ENCODE data around the gene DNAL4. TPM values are rescaled to one million over a fixed set of nuclear protein-coding genes. Genes with fewer than 3 reads are reported as not detected.

The DNAL4 gene
- total and polyA plus RNA-seq, 2 donors (not counting 3 experiments of a cell fraction or from before 2014, with no cell fraction given) = 12.9 to 22.7 TPM

DNA sequence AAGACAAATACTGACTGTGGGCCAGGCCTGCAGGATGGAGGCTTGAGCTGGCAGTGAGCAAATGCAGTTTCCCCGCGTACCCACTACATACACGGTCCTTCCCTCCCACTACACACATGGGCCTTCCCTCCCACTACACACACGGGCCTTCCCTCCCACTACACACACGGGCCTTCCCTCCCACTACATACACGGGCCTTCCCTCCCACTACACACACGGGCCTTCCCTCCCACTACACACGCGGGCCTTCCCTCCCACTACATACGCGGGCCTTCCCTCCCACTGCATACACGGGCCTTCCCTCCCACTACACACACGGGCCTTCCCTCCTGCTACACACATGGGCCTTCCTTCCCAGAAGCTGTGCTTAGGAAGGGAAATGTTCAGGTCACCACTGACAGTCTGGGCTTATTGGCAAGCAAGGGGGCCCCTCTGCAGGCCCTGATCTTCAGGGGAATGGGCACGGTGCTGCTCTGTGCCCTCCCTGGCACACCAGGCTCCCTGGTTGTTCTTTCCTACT lies 10.8 kb downstream of the DNAL4 start:
- no peaks in the 10 kb centered on the region for H3K79me2 ChIP-seq (ENCODE audit: control insufficient read depth, insufficient read depth, low read length)
- no peak overlapping the region for H3K27ac ChIP-seq (ENCODE audit: insufficient read depth, low read depth, low read length)
- H3K36me3 ChIP-seq (ENCODE audit: control insufficient read depth in 2 of 2, extremely low read depth in 1 of 2, insufficient read depth in 2 of 2, low read length in 2 of 2) = no peaks in the 10 kb centered on the region
- TF ChIP-seq FOS (IDR thresholded peaks at IDR 0.05; ENCODE audit: borderline replicate concordance, insufficient read depth, low read length) (no peak), POLR2A (IDR thresholded peaks at IDR 0.05; ENCODE audit: low read depth, low read length) (no peak), EZH2 (IDR thresholded peaks at IDR 0.05; ENCODE audit: borderline replicate concordance, low read depth, low read length, severe bottlenecking) (no peak), MYC (IDR thresholded peaks at IDR 0.05; ENCODE audit: low read depth, low read length) (no peak)
- TF ChIP-seq, protein P1, sequence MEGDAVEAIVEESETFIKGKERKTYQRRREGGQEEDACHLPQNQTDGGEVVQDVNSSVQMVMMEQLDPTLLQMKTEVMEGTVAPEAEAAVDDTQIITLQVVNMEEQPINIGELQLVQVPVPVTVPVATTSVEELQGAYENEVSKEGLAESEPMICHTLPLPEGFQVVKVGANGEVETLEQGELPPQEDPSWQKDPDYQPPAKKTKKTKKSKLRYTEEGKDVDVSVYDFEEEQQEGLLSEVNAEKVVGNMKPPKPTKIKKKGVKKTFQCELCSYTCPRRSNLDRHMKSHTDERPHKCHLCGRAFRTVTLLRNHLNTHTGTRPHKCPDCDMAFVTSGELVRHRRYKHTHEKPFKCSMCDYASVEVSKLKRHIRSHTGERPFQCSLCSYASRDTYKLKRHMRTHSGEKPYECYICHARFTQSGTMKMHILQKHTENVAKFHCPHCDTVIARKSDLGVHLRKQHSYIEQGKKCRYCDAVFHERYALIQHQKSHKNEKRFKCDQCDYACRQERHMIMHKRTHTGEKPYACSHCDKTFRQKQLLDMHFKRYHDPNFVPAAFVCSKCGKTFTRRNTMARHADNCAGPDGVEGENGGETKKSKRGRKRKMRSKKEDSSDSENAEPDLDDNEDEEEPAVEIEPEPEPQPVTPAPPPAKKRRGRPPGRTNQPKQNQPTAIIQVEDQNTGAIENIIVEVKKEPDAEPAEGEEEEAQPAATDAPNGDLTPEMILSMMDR (IDR thresholded peaks at IDR 0.05; ENCODE audit: extremely low read depth in 1 of 2, insufficient read depth in 1 of 2, low read depth in 1 of 2, low read length in 2 of 2) = no peak
- TF ChIP-seq, protein P2, sequence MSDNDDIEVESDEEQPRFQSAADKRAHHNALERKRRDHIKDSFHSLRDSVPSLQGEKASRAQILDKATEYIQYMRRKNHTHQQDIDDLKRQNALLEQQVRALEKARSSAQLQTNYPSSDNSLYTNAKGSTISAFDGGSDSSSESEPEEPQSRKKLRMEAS (IDR thresholded peaks at IDR 0.05; ENCODE audit: insufficient read depth, insufficient read length) = no peak
- no peaks in the 10 kb centered on the region for H3K9me1 ChIP-seq (replicated peaks; ENCODE audit: control insufficient read depth, extremely low read depth, insufficient read depth, low read length)
- no peak overlapping the region for H3K4me3 ChIP-seq (replicated peaks in 1 of 3; ENCODE audit: insufficient read depth in 1 of 3, low read depth in 1 of 3, low read length in 3 of 3)
- no TSS peak for BruUV-seq (replicated peaks)
- intact Hi-C loops (cut with micrococcal nuclease) = no loop called here
- no peaks in the 10 kb centered on the region for H3K9me3 ChIP-seq (replicated peaks; ENCODE audit: control insufficient read depth, insufficient read depth, low read length)
- DNase-seq (ENCODE audit: low read depth, low spot score) (no peak), FAIRE-seq (no peak)
- H3K27me3 ChIP-seq (ENCODE audit: control insufficient read depth in 2 of 2, insufficient read depth in 2 of 2, low read length in 2 of 2) = no peaks in the 10 kb centered on the region
- ChIA-PET CTCF (interaction anchor here (0.9 to 6.2 kb wide), 2 partner anchors 15 to 19 kb away, joined by 3 to 82 read pairs; no protein-coding TSS in a partner anchor), POLR2A (no interaction called here)
- no peak overlapping the region for H2AFZ ChIP-seq (ENCODE audit: low read depth, low read length)
- H4K20me1 ChIP-seq (replicated peaks; ENCODE audit: control insufficient read depth, extremely low read depth, insufficient read depth, low read length) = no peaks in the 10 kb centered on the region
- H3K4me2 ChIP-seq (ENCODE audit: insufficient read depth, low read length) = no peak overlapping the region
- H3K9ac ChIP-seq (replicated peaks; ENCODE audit: extremely low read depth, insufficient read depth, low read length) = no peak overlapping the region
- dilution Hi-C loops (cut with MboI; ENCODE audit: extremely low pct_ligation_motif_present, low sequenced_read_pairs) = no loop called here
- peaks cover 5% of the 10 kb centered on the region for H3K4me1 ChIP-seq (ENCODE audit: control insufficient read depth, extremely low read depth, insufficient read depth, low read length)
